ENCODE measurements around the gene CELF6. TPM values are rescaled to one million over a fixed set of nuclear protein-coding genes. Genes with fewer than 3 reads are reported as not detected.

CELF6 gene
- 0.07 to 0.19 TPM (median 0.12 TPM) in 4 of 5 replicates, not detected in the other for total RNA-seq (2022; extraction: Qiagen RNA extraction; ENCODE audit: low read depth)

GRCh38 chr15:72319985-72320671 lies at the start of gene CELF6:
CELF6 (minus strand) TSS chr15:72320157; CDS start chr15:72319874, 283 bp downstream.

DNA sequence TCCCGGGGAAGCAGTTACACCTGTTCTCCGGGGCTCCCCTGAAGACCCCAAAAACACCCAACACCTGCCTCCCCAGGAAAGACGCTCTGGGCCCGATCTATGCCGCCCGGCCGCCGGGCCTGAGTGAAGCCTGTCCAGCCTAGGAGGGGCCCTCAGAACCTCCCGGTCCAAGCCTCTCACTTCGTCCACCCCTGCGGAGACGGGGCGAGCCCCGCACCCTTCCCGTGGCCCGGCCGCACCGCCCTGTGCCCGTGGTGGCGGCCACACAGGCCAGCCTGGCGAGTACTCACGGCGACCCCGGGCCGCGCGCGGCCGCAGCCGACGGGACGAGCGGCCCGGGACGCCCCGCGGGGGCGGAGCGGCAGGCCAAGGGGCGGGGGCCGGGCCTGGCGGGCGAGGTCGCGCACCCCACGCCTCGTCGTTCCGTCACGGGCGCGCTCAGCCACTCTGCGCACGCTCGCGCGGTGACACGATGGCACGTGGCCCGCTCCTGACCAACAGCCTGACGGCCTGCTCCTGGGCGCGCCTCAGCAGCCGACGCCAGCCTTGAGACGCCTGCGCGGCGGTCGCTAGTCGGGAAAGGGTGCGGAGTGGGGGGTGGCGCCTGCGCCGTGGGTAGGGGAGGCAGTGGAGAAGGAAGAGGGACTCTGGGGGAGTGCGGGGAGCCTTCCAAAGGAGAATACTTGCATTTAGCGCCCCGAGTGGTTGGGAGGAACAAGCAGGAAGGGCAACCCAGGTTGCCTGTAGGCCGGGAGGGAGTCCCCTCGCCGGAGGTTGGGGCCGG lies 47.6 kb downstream of the CELF6 start, which contains the start of gene PARP6:
Gene PARP6 (minus strand): TSS at position 342 of the 784 bp plus-strand sequence. CDS start 5,077 bp downstream, outside the sequence.

Other genes with a start within 250 kb of the CELF6 start
- 6.9 to 11.0 TPM (median 8.9 TPM) in 5 replicates for gene MYO9A, start 202.0 kb downstream of the CELF6 start, total RNA-seq (2022; extraction: Qiagen RNA extraction; ENCODE audit: low read depth)
- 0.90 to 1.9 TPM (median 1.5 TPM) in 5 replicates for gene SENP8, start 201.8 kb downstream of the CELF6 start, total RNA-seq (2022; extraction: Qiagen RNA extraction; ENCODE audit: low read depth)
- not detected in 5 replicates for gene GRAMD2A, start 122.4 kb downstream of the CELF6 start, total RNA-seq (2022; extraction: Qiagen RNA extraction; ENCODE audit: low read depth)
- 3,339 to 3,789 TPM (median 3,599 TPM) in 5 replicates for gene PKM, start 89.0 kb downstream of the CELF6 start, total RNA-seq (2022; extraction: Qiagen RNA extraction; ENCODE audit: low read depth)
- 55.0 to 66.2 TPM (median 65.8 TPM) in 5 replicates for gene PARP6, start 47.6 kb downstream of the CELF6 start, total RNA-seq (2022; extraction: Qiagen RNA extraction; ENCODE audit: low read depth)
- 135 to 162 TPM (median 156 TPM) in 5 replicates for gene HEXA, start 55.9 kb upstream of the CELF6 start, total RNA-seq (2022; extraction: Qiagen RNA extraction; ENCODE audit: low read depth)
- not detected in 5 replicates for gene TMEM202, start 78.1 kb upstream of the CELF6 start, total RNA-seq (2022; extraction: Qiagen RNA extraction; ENCODE audit: low read depth)
- 60.2 to 82.0 TPM (median 72.3 TPM) in 5 replicates for gene ARIH1, start 154.2 kb upstream of the CELF6 start, total RNA-seq (2022; extraction: Qiagen RNA extraction; ENCODE audit: low read depth)